ENCODE results near the gene ASIC5.

- no peak for TF ChIP-seq CTCF (IDR thresholded peaks at IDR 0.05)
- TF ChIP-seq POLR2A (IDR thresholded peaks at IDR 0.05) = no peak
These were observed 61.1 kb downstream of the ASIC5 start for GRCh38 chr4:155805016-155805415.
